Left forelimb (tissue), 1 donor: ENCODE results near the gene TRANK1.

Experiments used
- DNase-seq: peaks from one replicate; pipeline ENCODE4 v3.0.0-alpha.2; 2018; ENCODE audit warnings: low spot score

TRANK1 gene

GRCh38 chr3:36800533-36801116 is 144.2 kb downstream of the TRANK1 start:
- no peak for DNase-seq

DNA sequence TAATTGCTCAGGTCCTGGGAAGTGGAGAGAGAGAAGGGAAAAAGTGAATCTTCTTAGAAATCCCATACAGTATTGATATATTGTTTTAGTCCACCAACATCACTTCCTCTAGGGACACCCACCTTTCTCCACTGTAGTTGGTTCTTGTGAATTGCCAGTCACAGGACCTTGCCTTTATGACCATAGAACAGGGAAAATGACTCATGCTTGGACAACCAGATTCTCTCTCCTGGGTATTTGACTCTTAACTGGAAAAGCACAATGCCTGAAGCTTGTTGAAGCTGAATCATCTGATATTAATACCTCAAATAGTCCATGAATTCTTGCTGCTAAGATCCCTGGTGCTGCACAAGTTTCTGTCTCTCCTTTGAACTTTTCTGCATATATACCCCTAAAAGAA is 148.0 kb downstream of the TRANK1 start:
- DNase-seq, result no peak

DNA sequence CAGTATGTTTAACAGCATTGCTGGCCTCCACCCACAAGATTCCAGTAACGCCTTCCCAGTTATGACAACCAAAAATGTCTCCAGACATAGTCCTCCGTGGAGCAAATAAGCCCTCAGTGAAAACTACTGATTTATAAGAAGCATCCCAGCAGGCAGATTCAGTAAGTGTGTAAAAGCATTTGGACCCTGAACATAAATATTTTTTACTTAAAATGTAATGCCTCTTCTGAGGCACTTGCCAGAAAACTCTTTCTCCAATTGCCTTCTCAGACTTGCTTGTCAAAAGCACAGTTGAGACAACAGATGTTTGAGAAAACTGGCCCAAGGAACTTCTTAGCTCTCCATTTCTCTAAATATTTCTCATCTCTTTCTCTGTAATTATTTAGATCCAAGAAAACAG is 148.7 kb downstream of the TRANK1 start:
- DNase-seq, result no peak

- DNase-seq, result no peak
Observed at GRCh38 chr3:36795622-36796021, 149.2 kb downstream of the TRANK1 start.

GRCh38 chr3:36792342-36792741 is 152.5 kb downstream of the TRANK1 start:
- DNase-seq, result no peak

DNA sequence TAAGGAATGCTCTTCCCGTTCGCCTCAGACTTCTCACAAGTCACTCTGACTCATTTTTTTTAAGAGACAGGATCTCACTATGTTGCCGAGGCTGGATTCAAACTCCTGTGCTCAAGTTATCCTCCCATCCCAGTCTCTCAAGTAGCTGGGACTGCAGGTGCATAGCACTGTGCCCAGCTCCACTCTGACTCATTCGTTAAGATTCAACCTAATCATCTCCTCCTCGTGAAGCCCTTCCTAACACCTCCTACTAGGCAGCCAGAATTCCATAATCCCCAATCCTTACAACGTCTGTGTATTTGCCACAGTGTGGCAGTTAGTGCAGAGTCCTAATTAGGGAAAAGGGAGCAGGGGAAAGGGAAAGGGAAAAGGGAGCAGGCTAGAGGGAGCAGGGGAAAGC is 154.1 kb downstream of the TRANK1 start:
- no peak for DNase-seq

DNA sequence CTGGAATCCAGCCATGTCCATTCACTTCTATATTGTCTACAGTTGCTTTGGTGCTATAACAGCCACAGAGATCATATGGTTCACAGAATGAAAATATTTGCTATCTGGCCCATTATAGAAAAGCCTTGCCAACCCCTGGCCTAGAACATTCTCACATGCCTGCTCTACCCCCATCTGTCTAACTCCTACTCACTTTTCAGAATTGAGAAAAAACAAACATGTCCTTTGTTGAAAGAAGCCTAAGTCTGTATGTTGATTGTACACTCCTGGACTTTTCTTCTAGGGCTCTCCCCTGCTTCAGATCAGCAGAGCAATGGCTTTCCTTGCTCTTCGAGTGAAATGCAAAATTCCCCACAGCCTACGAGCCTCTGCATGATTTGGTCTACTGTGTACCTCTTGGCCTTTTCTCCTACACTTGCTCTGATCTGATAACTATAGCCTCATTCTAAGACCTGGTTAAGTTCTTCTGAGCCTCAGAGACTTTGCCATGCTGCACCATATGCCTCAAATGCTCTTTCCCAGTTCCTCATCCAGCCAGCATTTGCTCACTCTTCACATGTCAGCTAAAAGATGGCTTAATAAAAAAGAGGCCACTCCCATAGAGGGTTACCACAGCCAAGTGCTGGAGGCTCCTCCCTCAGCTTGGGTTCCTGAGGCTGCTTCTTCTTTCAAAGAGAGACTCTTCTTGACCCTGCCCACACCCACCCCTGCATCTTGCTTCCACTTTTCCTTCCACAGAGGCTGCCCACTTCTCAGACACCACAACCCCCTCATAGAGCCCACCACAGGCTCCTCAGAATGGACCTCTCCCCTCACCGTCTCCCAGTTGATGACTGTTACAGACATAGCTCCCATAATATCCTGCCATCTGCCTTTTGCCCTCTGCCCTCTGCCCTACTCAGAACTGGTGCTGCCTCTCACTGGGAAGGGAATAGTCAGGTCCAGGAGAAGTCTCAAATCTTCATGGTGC is 157.6 kb downstream of the TRANK1 start:
- no peak for DNase-seq

GRCh38 chr3:36784138-36784635 is 160.7 kb downstream of the TRANK1 start:
- no peak for DNase-seq

DNA sequence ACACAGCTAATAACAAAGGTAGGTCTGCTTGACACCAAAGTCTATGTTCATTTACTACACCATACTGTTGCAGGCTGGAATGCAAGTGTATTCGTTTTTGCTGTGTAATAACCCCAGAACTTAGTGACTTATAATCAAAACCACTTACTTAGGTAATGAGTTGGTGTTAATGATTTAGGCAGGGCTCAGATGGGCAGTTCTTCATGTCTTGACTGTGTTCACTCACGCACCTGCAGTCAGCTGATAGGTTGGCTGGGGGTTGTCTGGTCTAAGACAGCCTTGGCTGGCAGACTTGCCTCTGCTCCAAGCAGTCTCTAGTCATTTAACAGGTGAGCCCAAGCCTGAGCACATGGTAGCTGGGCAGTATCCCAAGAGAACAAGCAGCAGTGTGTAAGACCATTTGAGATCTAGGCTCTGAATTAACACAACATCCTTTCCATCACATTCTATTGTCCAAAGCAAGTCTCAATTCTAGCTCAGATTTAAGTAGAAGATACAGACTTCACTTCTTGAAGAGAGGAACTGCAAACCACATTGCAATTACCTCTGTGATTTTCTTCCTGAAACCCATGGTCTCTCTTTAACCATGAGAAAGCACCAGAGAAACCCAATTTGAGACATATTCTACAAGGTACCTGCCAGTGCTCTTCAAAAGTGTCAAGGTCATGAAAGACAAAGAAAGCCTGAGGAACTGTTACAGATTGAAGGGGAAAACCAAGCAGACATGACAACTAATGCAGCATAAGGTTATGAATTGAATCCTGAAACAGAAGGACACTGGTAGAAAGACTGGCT is 167.2 kb downstream of the TRANK1 start:
- DNase-seq, result no peak
